Astrocyte of the cerebellum (primary cell): ENCODE data around the gene CTAG1A.
"Not testable (repeated sequence)": the region's sequence is repeated elsewhere in the genome, so short reads cannot be mapped to it uniquely, and the experiment has no call there.

ENCODE experiments used
- DNase-seq: peaks from one replicate; pipeline ENCODE4 v3.0.0-alpha.2; 2011; ENCODE audit warnings: low read depth
- H3K4me3 ChIP-seq: 2 replicates; pipeline ENCODE4 v1.5.1; 2011; ENCODE audit warnings: mild to moderate bottlenecking, low read depth, low read length, moderate library complexity
- CTCF ChIP-seq: IDR thresholded peaks from 2 replicates; pipeline ENCODE4 v1.5.1; 2012; ENCODE audit warnings: low read length, low read depth, moderate library complexity, mild to moderate bottlenecking; ENCODE audit errors: missing control alignments
- in situ Hi-C: cut with HindIII; loops from 2 replicates; pipeline ENCODE4 v1.10.0; 2017; ENCODE audit warnings: low sequenced_read_pairs

Gene CTAG1A

GRCh38 chrX:154584585-154585183 lies at the start of gene CTAG1A:
TSS of gene CTAG1A (plus strand) at chrX:154585133. CDS start at chrX:154585207, 74 bp downstream.
- in situ Hi-C loops, H3K4me3 ChIP-seq, DNase-seq: not testable (repeated sequence)

GRCh38 chrX:154535892-154536291 lies 49.0 kb upstream of the CTAG1A start:
- TF ChIP-seq CTCF: no peak
- H3K4me3 ChIP-seq: no peak overlapping the region
- in situ Hi-C loops: no loop called here
- DNase-seq: no peak

GRCh38 chrX:154539077-154539476 lies 45.9 kb upstream of the CTAG1A start:
- no peak for TF ChIP-seq CTCF
- in situ Hi-C loops: no loop called here

GRCh38 chrX:154540365-154540764 lies 44.6 kb upstream of the CTAG1A start:
- H3K4me3 ChIP-seq, DNase-seq, in situ Hi-C loops: not testable (repeated sequence)

More at GRCh38 chrX:154539077-154539476, 45.9 kb upstream of the CTAG1A start:
- no peak for DNase-seq
- no peak overlapping the region for H3K4me3 ChIP-seq

GRCh38 chrX:154540897-154541535 lies 43.9 kb upstream of the CTAG1A start:
- DNase-seq: no peak
- no peak overlapping the region for H3K4me3 ChIP-seq
- no peak for TF ChIP-seq CTCF
- in situ Hi-C loops: no loop called here

GRCh38 chrX:154541589-154541895 lies 43.4 kb upstream of the CTAG1A start:
- in situ Hi-C loops: no loop called here
- H3K4me3 ChIP-seq: no peak overlapping the region
- TF ChIP-seq CTCF: no peak
- DNase-seq: no peak

- no peak for TF ChIP-seq CTCF
- H3K4me3 ChIP-seq: no peak overlapping the region
- in situ Hi-C loops: no loop called here
- DNase-seq: peak; percentile 83
Observed at GRCh38 chrX:154541896-154542722, 42.8 kb upstream of the CTAG1A start.
